ENCODE results near the gene NYNRIN.

The NYNRIN gene

GRCh38 chr14:24415421-24416253 lies 16.8 kb downstream of the NYNRIN start:
- no peak for DNase-seq (ENCODE audit: low spot score)

GRCh38 chr14:24416254-24416931 lies 17.6 kb downstream of the NYNRIN start:
- DNase-seq (ENCODE audit: low spot score): no peak

GRCh38 chr14:24416932-24417619 lies 18.3 kb downstream of the NYNRIN start:
- no peak for DNase-seq (ENCODE audit: low spot score)

- DNase-seq (ENCODE audit: low spot score): no peak
Measured at GRCh38 chr14:24417832-24418491, 19.2 kb downstream of the NYNRIN start.

- no peak for DNase-seq (ENCODE audit: low spot score)
Measured at GRCh38 chr14:24418492-24418873, 19.7 kb downstream of the NYNRIN start.

GRCh38 chr14:24422261-24422660 lies 23.5 kb downstream of the NYNRIN start:
- no peak for DNase-seq (ENCODE audit: low spot score)

- no peak for DNase-seq (ENCODE audit: low spot score)
Measured at GRCh38 chr14:24422694-24423601, 24.1 kb downstream of the NYNRIN start.

GRCh38 chr14:24425704-24426103 lies 26.9 kb downstream of the NYNRIN start:
- DNase-seq (ENCODE audit: low spot score): no peak

GRCh38 chr14:24426150-24426911 lies 27.5 kb downstream of the NYNRIN start:
- no peak for DNase-seq (ENCODE audit: low spot score)

- DNase-seq (ENCODE audit: low spot score): no peak
Measured at GRCh38 chr14:24426912-24427536, 28.2 kb downstream of the NYNRIN start.

- no peak for DNase-seq (ENCODE audit: low spot score)
Measured at GRCh38 chr14:24427537-24428508, 29.0 kb downstream of the NYNRIN start.

- no peak for DNase-seq (ENCODE audit: low spot score)
Measured at GRCh38 chr14:24428628-24429394, 30.0 kb downstream of the NYNRIN start.

GRCh38 chr14:24429395-24430142 lies 30.8 kb downstream of the NYNRIN start, which contains the start of the genes CBLN3 and KHNYN:
Gene CBLN3, minus strand, starts transcription at chr14:24429668. Its CDS starts 614 bp downstream, at chr14:24429054.
Gene KHNYN, plus strand, starts transcription at chr14:24429954. Its CDS starts 777 bp downstream, at chr14:24430731.
- peak; percentile 85 for DNase-seq (ENCODE audit: low spot score)

GRCh38 chr14:24430143-24430681 lies 31.4 kb downstream of the NYNRIN start:
- DNase-seq (ENCODE audit: low spot score): peak; percentile 53

GRCh38 chr14:24430682-24431568 lies 32.1 kb downstream of the NYNRIN start:
- DNase-seq (ENCODE audit: low spot score): no peak

Measured in putamen (tissue), 1 donor.